COR-L47 (cell line): Measurements from ENCODE around the gene JPH4.
A peak's percentile ranks its signal among the peaks of the same experiment; 100 is the strongest.
"Not testable (repeated sequence)": the region's sequence is repeated elsewhere in the genome, so short reads cannot be mapped to it uniquely, and the experiment has no call there.

Source experiments
- DNase-seq: peaks from one replicate; lab custom pipeline; 2025; lab: John Stamatoyannopoulos, UW

The JPH4 gene

DNA sequence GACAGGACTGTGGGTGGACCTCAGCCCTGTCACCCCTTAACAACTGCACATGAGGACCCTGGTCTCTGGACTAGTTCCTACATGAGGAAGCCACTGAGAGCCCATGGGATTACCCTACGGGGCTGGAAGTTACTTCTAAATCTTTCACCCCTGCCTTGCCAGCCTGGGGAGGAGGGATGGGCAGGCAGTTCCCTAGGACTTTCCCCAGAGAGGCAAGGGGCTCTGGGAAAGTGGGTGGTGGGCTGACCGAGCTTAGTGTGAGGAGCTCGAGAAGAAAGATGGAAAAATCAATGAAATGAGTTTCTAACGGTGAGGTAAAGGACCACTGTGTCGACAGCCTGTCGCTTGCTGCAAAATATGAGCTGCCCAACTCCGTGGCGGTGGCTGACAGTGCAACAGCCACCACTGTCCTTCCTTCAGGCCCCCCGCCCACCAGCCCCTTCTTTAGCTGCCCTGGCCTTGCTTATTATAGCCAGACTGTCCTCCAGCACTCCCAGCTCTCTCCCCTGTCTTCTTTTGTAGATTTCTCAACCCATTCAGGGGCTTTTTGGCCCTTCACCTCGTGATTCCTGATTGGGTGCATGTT is 32.0 kb downstream of the JPH4 start:
- DNase-seq = no peak

DNA sequence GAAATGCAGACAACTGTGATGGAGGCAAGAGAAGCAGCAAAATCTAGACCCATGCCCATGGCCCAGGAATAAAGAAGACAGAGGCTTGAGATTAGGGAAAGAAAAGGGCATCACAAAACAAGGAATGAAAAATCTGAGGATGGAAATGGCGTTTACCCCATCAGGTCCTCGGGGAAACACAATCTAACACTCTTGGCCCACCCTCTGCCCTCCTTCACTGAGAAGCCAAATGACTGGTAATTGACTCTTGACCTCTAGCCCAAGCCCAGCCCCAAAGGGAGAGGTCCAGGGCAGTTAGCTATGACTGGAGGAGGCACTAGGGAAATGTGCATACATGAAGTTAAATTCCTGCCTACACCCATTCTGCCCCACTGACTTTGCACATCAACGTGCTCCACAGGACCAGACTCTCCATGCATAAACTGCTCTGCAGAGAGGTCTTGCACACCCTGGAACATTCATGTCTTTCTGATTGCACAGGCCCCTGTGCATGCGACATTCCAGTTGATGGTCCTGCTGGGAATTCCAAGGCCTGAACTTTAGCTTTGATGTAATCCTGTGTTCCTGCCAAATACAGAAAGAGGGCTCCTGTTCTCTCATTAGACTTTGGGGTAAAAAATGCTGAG is 32.7 kb downstream of the JPH4 start:
- DNase-seq = no peak

GRCh38 chr14:23544511-23545447 is 33.8 kb downstream of the JPH4 start:
- peak; percentile 98 for DNase-seq

- DNase-seq = no peak
Observed at GRCh38 chr14:23543403-23543802, 35.2 kb downstream of the JPH4 start.

GRCh38 chr14:23542261-23542660 is 36.3 kb downstream of the JPH4 start:
- no peak for DNase-seq

- DNase-seq = no peak
Observed at GRCh38 chr14:23540141-23540469, 38.5 kb downstream of the JPH4 start.

DNA sequence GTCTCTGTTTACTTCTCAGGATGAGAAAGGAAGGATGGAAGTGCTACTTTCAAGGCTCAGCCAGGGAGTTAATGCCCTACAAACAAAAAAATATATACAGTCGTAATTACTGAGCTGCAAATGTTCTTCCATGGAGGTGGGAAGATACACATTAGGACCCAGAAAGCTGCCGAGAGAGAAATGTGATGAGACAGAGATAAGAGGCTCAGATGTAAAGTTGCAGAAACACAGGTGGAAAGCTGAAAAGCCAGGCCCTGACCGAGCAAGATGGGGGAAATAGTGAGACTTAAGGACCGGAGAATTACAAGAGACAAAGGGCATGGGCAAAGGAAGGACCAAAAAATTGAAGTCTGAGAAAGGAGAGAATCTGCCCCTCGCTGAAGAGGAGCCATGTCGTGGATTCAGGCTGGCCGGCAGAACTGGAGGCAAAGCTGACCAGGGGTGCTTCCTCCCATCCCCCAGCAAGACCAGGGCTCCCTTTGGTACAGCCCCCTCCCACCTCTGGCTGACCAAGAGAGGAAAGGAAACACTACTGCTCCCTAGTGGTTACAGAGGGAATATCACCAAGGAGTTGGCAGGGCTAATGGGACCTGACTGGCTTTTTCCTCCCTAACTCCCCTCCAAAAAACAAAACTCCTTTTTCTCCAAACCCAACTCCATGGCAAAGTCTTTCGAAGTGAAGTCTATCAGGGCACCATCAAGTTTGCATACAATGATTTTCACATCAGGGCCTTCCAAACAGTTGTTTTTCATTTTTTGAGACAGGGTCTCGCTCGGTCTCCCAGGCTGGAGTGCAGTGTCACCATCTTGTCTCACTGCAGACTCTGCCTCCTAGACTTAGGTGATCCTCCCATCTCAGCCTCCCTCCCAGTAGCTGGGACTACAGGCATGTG is 39.1 kb downstream of the JPH4 start:
- DNase-seq = peak; percentile 33

DNA sequence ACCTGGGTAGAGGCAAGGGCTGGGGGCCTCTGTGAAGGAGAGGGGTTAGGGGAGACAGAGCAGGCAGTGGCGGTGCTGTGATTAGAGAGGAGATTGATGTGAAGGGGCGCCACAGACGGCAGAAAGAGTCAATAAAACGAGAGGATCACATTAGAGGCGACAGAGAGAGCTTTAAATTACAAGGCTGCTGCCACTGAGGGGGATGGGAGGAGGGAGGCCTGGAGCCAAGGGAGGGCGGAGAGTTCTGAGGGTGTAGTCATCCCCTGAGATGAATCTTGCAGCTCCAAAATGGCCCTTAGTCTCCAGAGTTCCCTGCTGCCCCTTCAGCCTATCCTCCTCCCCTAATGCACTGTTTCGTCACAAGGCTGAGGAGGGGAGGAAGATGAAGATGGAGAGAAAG is 39.8 kb downstream of the JPH4 start:
- DNase-seq = no peak

- DNase-seq = no peak
Observed at GRCh38 chr14:23538050-23538718, 40.4 kb downstream of the JPH4 start.

- DNase-seq = no peak
Observed at GRCh38 chr14:23537351-23538049, 41.1 kb downstream of the JPH4 start.

GRCh38 chr14:23536906-23537305 is 41.7 kb downstream of the JPH4 start:
- not testable (repeated sequence) for DNase-seq

- no peak for DNase-seq
Observed at GRCh38 chr14:23536494-23536893, 42.1 kb downstream of the JPH4 start.

DNA sequence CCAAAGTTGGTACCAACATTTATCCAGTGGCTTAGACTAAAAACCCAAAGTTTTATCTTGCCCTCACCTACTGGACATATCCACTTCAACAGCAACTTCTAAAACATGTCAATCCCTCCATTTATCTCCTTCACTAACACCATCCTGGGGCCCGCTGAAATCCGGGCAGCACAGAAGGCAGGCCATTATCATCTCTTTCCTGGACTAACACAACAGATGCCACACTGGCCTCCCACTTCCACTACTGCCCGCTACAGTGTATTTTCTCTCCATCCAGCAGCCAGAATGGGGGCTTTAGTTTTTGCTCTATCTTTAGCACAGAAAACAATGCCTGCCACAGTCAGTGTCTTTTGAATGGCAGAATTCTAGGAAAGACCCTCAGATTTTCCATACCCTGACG is 42.6 kb downstream of the JPH4 start:
- no peak for DNase-seq

- DNase-seq = no peak
Observed at GRCh38 chr14:23533652-23534435, 44.7 kb downstream of the JPH4 start.

DNA sequence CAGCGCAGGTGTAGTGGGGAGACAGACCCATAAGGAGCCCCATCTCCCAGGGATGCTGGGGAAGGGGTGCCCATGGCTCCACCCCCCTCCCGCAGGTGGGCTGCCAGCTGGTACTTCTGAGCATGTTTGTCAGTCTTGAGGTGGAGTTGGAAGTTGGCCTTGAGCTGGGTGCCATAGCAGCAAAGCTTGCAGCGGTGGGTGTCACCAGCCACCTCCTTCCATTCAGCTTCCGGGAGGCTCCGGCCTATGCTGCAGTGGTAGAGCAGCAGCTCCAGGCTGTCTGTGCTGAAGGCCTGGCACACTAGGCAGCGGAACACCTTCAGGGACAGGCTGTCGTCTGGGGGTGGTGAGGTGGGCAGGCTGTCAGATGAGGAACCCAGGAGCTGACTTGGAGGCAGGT is 45.9 kb downstream of the JPH4 start:
- DNase-seq = no peak

DNA sequence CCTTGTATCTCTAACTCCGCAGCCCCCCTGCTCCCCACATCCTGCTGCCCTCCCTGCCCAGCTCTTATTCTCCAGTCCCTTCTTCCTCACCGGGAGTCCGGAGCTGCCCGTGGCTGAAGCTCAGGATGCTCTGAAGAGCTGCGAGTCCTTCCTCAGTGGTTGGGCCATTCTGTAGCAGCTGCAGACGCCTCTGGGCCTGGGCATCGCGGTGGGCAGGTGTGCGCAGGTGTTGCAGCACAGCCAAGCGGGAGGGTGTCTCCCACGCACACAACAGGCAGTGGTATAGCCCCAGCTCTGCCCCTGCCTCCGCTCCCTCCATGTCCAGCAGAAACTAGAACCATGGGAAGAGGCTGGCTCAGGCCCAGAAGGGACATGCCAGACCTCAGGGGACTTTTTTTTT is 47.2 kb downstream of the JPH4 start:
- DNase-seq = no peak

DNA sequence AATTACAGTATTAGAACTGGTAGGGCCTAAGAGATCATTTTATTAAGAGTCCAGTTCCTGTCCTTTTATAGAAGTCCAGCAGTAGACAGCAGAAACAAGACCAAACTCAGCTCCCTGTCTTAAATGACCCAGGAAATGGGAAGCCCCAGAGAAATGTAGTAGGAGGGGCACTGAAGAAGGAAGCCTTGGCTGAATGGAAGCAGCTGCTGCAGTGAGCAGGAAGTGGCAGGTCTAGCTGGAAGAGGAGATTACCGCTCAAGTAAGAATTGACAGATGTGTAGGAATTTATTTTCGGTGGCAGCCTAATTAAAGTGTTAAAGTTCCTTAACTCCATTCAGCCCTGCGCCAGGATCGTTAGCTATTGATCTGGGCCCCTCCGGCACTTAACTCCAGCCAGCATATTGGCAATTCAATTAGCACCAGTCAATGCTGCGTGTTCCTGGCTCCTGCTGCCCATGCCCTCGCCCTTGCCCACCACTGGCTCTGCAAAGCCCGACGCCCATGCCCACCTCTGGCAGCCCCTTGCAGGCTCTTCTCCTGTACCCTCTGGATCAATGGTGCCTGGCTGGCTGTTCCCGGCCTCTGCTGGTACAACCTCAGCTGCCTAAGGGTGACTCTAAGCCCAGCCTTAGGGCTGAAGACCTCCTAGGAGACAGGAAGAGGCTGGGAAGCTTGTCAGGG is 48.1 kb downstream of the JPH4 start:
- no peak for DNase-seq

GRCh38 chr14:23529016-23529415 is 49.6 kb downstream of the JPH4 start:
- no peak for DNase-seq

DNA sequence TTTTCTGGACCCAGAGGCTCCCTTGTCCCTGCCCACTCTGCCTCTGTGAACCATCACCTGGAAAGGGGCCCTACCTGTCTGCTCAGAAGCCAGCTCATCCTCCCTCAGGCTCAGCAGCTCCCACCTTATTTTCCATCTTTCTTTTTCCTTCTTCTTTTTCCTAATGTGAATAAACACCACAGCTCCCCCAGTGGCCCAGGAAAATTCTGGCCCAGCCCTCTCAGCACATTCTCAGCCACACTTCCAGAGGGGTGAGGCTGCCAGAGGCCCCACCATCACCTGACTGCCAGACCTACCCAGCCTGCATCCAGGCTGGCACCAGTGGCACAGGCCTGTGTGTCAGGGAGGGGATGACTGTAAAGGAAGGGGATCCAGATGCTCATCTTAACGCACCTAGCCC is 50.0 kb downstream of the JPH4 start:
- DNase-seq = no peak

GRCh38 chr14:23525611-23526010 is 53.0 kb downstream of the JPH4 start:
- no peak for DNase-seq
